B cell (primary cell): ENCODE data around the gene ZBTB33. TPM values are rescaled to one million over a fixed set of nuclear protein-coding genes. Genes with fewer than 3 reads are reported as not detected.

Source experiments
- ATAC-seq: fragments of 200-7000 bp; cut with Tn5 transposase; one replicate; pipeline ENCODE4 v1.10.0; 2021; ENCODE audit warnings: low read depth, mild to moderate bottlenecking, moderate number of reproducible peaks, moderate library complexity
- CTCF ChIA-PET: fragments of 350-600 bp; sonication (Branson Sonifier 250); formaldehyde crosslinking; loops from one replicate; lab custom pipeline; 2021; ENCODE audit warnings: antibody characterized with exemption, inconsistent platforms; lab: Charles Lee
- POLR2A ChIA-PET: fragments of 350-600 bp; sonication (Branson Sonifier 250); formaldehyde crosslinking; loops from one replicate; lab custom pipeline; 2021; ENCODE audit warnings: antibody characterized with exemption; lab: Charles Lee
- DNase-seq: peaks from one replicate; pipeline ENCODE4 v3.0.0; 2013
- H2AFZ ChIP-seq: 2 replicates; pipeline ENCODE4 v1.6.1; 2012; ENCODE audit warnings: mild to moderate bottlenecking, low read depth, low read length; ENCODE audit not compliant: insufficient read depth, poor library complexity, severe bottlenecking
- H3K27ac ChIP-seq, 2 donors: 1 replicate in 1 of 2; 2 replicates in 1 of 2; pipeline ENCODE4 v1.5.1; 2012 to 2013; ENCODE audit warnings: low read length in 2 of 2, mild to moderate bottlenecking in 2 of 2, moderate library complexity in 1 of 2
- H3K27me3 ChIP-seq, 4 experiments: fragments of 200-600 bp in 1 of 4; sonication (generic) in 1 of 4; replicated peaks in 1 of 4; 1 replicate in 2 of 4; 2 replicates in 2 of 4; pipeline versions ENCODE4 v1.6.1 to v1.7.0; 2013 to 2016; ENCODE audit warnings: low read length in 3 of 4, mild to moderate bottlenecking in 2 of 4, mixed read lengths in 1 of 4, moderate library complexity in 1 of 4; ENCODE audit not compliant: insufficient read depth in 4 of 4, control insufficient read depth in 3 of 4; ENCODE audit errors: control extremely low read depth in 1 of 4
- H3K36me3 ChIP-seq, 2 experiments: replicated peaks in 1 of 2; 1 replicate in 1 of 2; 2 replicates in 1 of 2; pipeline versions ENCODE4 v1.6.1 to v1.7.1; 2013; ENCODE audit warnings: low read length in 1 of 2; ENCODE audit not compliant: insufficient read depth in 2 of 2, control insufficient read depth in 1 of 2; ENCODE audit errors: control extremely low read depth in 1 of 2, extremely low read depth in 1 of 2
- H3K4me1 ChIP-seq, 2 donors: fragments of 200-600 bp in 1 of 2; sonication (generic) in 1 of 2; 1 replicate in 1 of 2; 2 replicates in 1 of 2; pipeline versions ENCODE4 v1.5.1 to v1.6.1; 2013 to 2017; ENCODE audit warnings: low read length in 2 of 2; ENCODE audit not compliant: control insufficient read depth in 2 of 2, insufficient read depth in 2 of 2
- H3K4me2 ChIP-seq: replicated peaks from 2 replicates; pipeline ENCODE3; 2012; ENCODE audit warnings: mild to moderate bottlenecking, low read depth, low read length; ENCODE audit not compliant: poor library complexity, severe bottlenecking
- H3K4me3 ChIP-seq, 5 experiments: fragments of 200-600 bp in 1 of 5; sonication (generic) in 1 of 5; 1 replicate in 3 of 5; 2 replicates in 2 of 5; pipeline versions ENCODE4 v1.5.1 to v1.7.0; 2011 to 2016; ENCODE audit warnings: low read length in 4 of 5, mild to moderate bottlenecking in 4 of 5, low read depth in 2 of 5, control low read depth in 1 of 5, moderate library complexity in 1 of 5; ENCODE audit not compliant: insufficient read depth in 1 of 5; ENCODE audit errors: control extremely low read depth in 1 of 5, extremely low read depth in 1 of 5
- H3K79me2 ChIP-seq: fragments of 200-600 bp; sonication (generic); one replicate; pipeline ENCODE4 v1.6.0; 2016; ENCODE audit warnings: low read length; ENCODE audit not compliant: control insufficient read depth, insufficient read depth
- H3K9ac ChIP-seq: fragments of 200-600 bp; sonication (generic); 2 replicates; pipeline ENCODE4 v1.6.1; 2017; ENCODE audit warnings: mild to moderate bottlenecking, low read length, moderate library complexity
- H3K9me3 ChIP-seq, 3 donors: one replicate each; pipeline versions ENCODE4 v1.6.1 to v1.7.1; 2013; ENCODE audit warnings: low read length in 2 of 3; ENCODE audit not compliant: control insufficient read depth in 2 of 3, insufficient read depth in 1 of 3; ENCODE audit errors: control extremely low read depth in 1 of 3
- H4K20me1 ChIP-seq: 2 replicates; pipeline ENCODE4 v1.6.0; 2012; ENCODE audit warnings: mild to moderate bottlenecking, low read length; ENCODE audit not compliant: insufficient read depth, control insufficient read depth, poor library complexity, severe bottlenecking
- H3K27ac Mint-ChIP-seq: one replicate; pipeline ENCODE4 v1.8.0; 2021; ENCODE audit warnings: mixed read lengths
- H3K27me3 Mint-ChIP-seq: one replicate; pipeline ENCODE4 v1.8.0; 2021; ENCODE audit warnings: mixed read lengths
- H3K4me1 Mint-ChIP-seq: one replicate; pipeline ENCODE4 v1.8.0; 2021; ENCODE audit warnings: mixed read lengths
- H3K4me3 Mint-ChIP-seq: one replicate; pipeline ENCODE4 v1.8.0; 2021; ENCODE audit warnings: mixed read lengths
- H3K9me3 Mint-ChIP-seq: one replicate; pipeline ENCODE4 v1.8.0; 2022; ENCODE audit warnings: mixed read lengths; ENCODE audit not compliant: insufficient read depth
- EZH2 ChIP-seq: IDR thresholded peaks from 2 replicates; pipeline ENCODE4 v1.6.1; 2012; ENCODE audit warnings: borderline replicate concordance, low read depth, mild to moderate bottlenecking, moderate library complexity, low read length; ENCODE audit not compliant: insufficient read depth, poor library complexity, severe bottlenecking
- WGBS: methylation state at CpG from one replicate; pipeline ENCODE4 v1.1.5; 2013; ENCODE audit warnings: missing lambda C conversion rate; ENCODE audit not compliant: insufficient coverage; 5-methylcytosine and 5-hydroxymethylcytosine counted together
- intact Hi-C: fragments of 100-400 bp; cut with micrococcal nuclease; formaldehyde crosslinking; loops from one replicate; pipeline ENCODE4 v1.10.0; 2022
- polyA plus RNA-seq: library from polyadenylated mRNA; depleted of rRNA; stranded (reverse); fragments of >200 nt; gene quantifications from 2 replicates; pipeline ENCODE4 v1.2.3, GENCODE V29; 2012
- total RNA-seq, 2 donors: library from RNA; stranded (reverse); fragments of 120-200 nt in 1 of 2; gene quantifications; 1 replicate in 1 of 2; 2 replicates in 1 of 2; pipeline versions ENCODE4 v1.2.3 to v1.2.4, GENCODE V29; 2013 to 2022
- TF ChIP-seq, protein P1 (sequence below): fragments of 200-600 bp; IDR thresholded peaks from one replicate; pipeline ENCODE4 v1.8.0; 2022; ENCODE audit warnings: antibody characterized with exemption, mild to moderate bottlenecking

Gene ZBTB33
- total and polyA plus RNA-seq, 2 donors (not counting 1 experiment from before 2014, with no cell fraction given) = 4.6 to 21.6 TPM

DNA sequence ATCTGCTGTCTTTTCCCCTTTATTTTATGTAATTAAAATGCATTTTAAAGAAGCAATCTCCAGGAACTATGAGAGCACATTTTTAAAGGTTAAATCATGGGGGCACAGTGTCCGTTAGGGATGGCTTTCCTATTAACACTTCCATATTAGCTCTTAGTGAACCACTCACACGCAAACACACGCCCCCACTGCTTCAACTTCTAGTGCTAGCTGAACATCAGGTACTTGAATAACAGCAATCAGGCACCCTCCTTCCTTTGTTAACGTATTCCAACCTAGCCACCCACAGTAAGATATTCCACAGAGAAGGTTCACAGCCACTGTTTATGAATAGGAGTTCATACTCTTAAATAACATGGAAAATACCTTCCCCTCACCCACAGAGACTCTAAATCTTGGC, 51.3 kb downstream of the ZBTB33 start:
- ChIA-PET POLR2A (no interaction called here), CTCF (interaction anchor here (0.8 to 2.0 kb wide), 3 partner anchors 9 to 56 kb away, joined by 3 to 11 read pairs (median 4); partner anchors contain the start of gene ZBTB33)
- Histone ChIP-seq H3K27ac (peak overlapping the region; percentile 22 to 46), H3K4me1 (peaks cover 27 to 37% of the 10 kb centered on the region in 2 donors), H3K79me2 (no peaks in the 10 kb centered on the region), H3K9me3 (no peaks in the 10 kb centered on the region), H3K27me3 (no peaks in the 10 kb centered on the region), H4K20me1 (no peaks in the 10 kb centered on the region), H2AFZ (peak overlapping the region; percentile 55), H3K4me3 (peak overlapping the region in 2 of 5 experiments; percentile 7 to 40), H3K36me3 (no peaks in the 10 kb centered on the region), H3K4me2 (peak overlapping the region; percentile 66), H3K9ac (peak overlapping the region; percentile 26)
- Mint-ChIP-seq H3K4me1 (peaks cover 31% of the 10 kb centered on the region), H3K9me3 (no peaks in the 10 kb centered on the region), H3K4me3 (peak overlapping the region; percentile 76), H3K27ac (peak overlapping the region; percentile 86), H3K27me3 (no peaks in the 10 kb centered on the region)
- TF ChIP-seq, protein P1, sequence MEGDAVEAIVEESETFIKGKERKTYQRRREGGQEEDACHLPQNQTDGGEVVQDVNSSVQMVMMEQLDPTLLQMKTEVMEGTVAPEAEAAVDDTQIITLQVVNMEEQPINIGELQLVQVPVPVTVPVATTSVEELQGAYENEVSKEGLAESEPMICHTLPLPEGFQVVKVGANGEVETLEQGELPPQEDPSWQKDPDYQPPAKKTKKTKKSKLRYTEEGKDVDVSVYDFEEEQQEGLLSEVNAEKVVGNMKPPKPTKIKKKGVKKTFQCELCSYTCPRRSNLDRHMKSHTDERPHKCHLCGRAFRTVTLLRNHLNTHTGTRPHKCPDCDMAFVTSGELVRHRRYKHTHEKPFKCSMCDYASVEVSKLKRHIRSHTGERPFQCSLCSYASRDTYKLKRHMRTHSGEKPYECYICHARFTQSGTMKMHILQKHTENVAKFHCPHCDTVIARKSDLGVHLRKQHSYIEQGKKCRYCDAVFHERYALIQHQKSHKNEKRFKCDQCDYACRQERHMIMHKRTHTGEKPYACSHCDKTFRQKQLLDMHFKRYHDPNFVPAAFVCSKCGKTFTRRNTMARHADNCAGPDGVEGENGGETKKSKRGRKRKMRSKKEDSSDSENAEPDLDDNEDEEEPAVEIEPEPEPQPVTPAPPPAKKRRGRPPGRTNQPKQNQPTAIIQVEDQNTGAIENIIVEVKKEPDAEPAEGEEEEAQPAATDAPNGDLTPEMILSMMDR = no peak
- DNase-seq (no peak), ATAC-seq (no peak)
- WGBS = 60% methylated on average over 1 of the region's 4 CpGs
- intact Hi-C loops = loop anchor here (10.0 kb wide), 1 partner anchor 173 kb away; no protein-coding TSS in a partner anchor

DNA sequence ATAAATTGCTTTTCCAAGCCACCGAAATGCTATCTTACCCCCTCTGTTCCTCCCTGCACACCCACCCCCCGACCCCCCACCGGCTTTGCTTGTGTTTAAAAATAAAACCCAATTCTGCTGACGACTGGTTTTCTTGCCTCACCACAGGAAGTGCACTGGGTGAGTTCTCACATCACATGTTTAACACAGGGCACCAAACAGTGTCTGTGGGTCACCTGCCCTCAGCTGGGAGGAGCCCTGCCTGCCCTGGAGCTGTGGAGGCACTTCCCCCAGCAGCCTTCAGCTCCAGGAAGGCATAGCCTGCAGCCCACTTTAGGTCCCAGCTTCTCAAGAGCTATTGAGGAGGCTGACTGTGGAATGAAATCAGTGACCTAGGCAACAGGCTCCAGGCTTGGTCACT, 51.8 kb downstream of the ZBTB33 start:
- peaks cover 31% of the 10 kb centered on the region for H3K4me1 Mint-ChIP-seq
- CTCF ChIA-PET = interaction anchor here (0.7 to 2.0 kb wide), 4 partner anchors 9 to 150 kb away, joined by 3 to 11 read pairs (median 4); partner anchors contain the start of gene ZBTB33
- ATAC-seq (peak; percentile 98), DNase-seq (peak; percentile 73)
- Histone ChIP-seq H3K9me3 (no peaks in the 10 kb centered on the region), H3K27ac (peak overlapping the region; percentile 22 to 46), H3K27me3 (no peaks in the 10 kb centered on the region), H3K79me2 (no peaks in the 10 kb centered on the region), H2AFZ (peak overlapping the region; percentile 55), H3K36me3 (no peaks in the 10 kb centered on the region), H3K4me1 (peaks cover 27 to 37% of the 10 kb centered on the region in 2 donors), H3K4me2 (peak overlapping the region; percentile 66), H4K20me1 (no peaks in the 10 kb centered on the region), H3K9ac (peak overlapping the region; percentile 26), H3K4me3 (peak overlapping the region in 2 of 5 experiments; percentile 7 to 40)
- H3K9me3 Mint-ChIP-seq = no peaks in the 10 kb centered on the region
- no peaks in the 10 kb centered on the region for H3K27me3 Mint-ChIP-seq
- POLR2A ChIA-PET = no interaction called here
- WGBS = 0% methylated on average over 1 of the region's 4 CpGs
- intact Hi-C loops = loop anchor here (10.0 kb wide), 1 partner anchor 172 kb away; no protein-coding TSS in a partner anchor
- TF ChIP-seq EZH2 = no peak
- peak overlapping the region; percentile 86 for H3K27ac Mint-ChIP-seq
- H3K4me3 Mint-ChIP-seq = peak overlapping the region; percentile 76
